Measurements from ENCODE around the gene C4orf54.

C4orf54 gene

GRCh38 chr4:99648321-99648720 is 9.3 kb downstream of the C4orf54 start:
- Histone ChIP-seq H3K79me2 (ENCODE audit: control insufficient read depth, low read length) (no peaks in the 10 kb centered on the region), H3F3A (ENCODE audit: control insufficient read depth, insufficient read depth) (no peaks in the 10 kb centered on the region), H4K20me1 (ENCODE audit: control insufficient read depth, insufficient read depth, low read depth, low read length) (no peaks in the 10 kb centered on the region), H3K36me3 (ENCODE audit: control insufficient read depth, low read length) (no peaks in the 10 kb centered on the region), H3K27ac (ENCODE audit: low read depth, low read length) (no peak overlapping the region), H3K9me2 (replicated peaks; ENCODE audit: control insufficient read depth, low read length) (no peaks in the 10 kb centered on the region), H3K9me3 (ENCODE audit: control insufficient read depth, insufficient read depth, low read length) (no peaks in the 10 kb centered on the region; the same call in 1 of the 2 replicates), H3K4me1 (ENCODE audit: control insufficient read depth, low read length) (no peaks in the 10 kb centered on the region), H3K4me3 (ENCODE audit: low read length) (no peak overlapping the region), H3K27me3 (ENCODE audit: control insufficient read depth, low read length) (0 out of 2 replicates have a peak, but pooled peaks cover 2% of the 10 kb centered on the region), H3K4me2 (ENCODE audit: low read length) (no peak overlapping the region)
- TF ChIP-seq EZH2phosphoT487 (IDR thresholded peaks at IDR 0.05; ENCODE audit: borderline replicate concordance, low read length) (no peak), CTCF (IDR thresholded peaks at IDR 0.05; ENCODE audit: low read depth, low read length, poor library complexity, severe bottlenecking) (no peak)

- no peak for TF ChIP-seq CTCF (IDR thresholded peaks at IDR 0.05; ENCODE audit: low read depth, low read length, poor library complexity, severe bottlenecking)
- TF ChIP-seq EZH2phosphoT487 (IDR thresholded peaks at IDR 0.05; ENCODE audit: borderline replicate concordance, low read length) = no peak
- Histone ChIP-seq H3K79me2 (ENCODE audit: control insufficient read depth, low read length) (no peaks in the 10 kb centered on the region), H3K9me3 (ENCODE audit: control insufficient read depth, insufficient read depth, low read length) (no peaks in the 10 kb centered on the region), H3F3A (ENCODE audit: control insufficient read depth, insufficient read depth) (no peaks in the 10 kb centered on the region), H3K27me3 (ENCODE audit: control insufficient read depth, low read length) (0 out of 2 replicates have a peak, but pooled peaks cover 2% of the 10 kb centered on the region), H3K27ac (ENCODE audit: low read depth, low read length) (no peak overlapping the region), H3K4me3 (ENCODE audit: low read length) (no peak overlapping the region), H3K36me3 (ENCODE audit: control insufficient read depth, low read length) (no peaks in the 10 kb centered on the region), H3K4me1 (ENCODE audit: control insufficient read depth, low read length) (no peaks in the 10 kb centered on the region), H4K20me1 (ENCODE audit: control insufficient read depth, insufficient read depth, low read depth, low read length) (no peaks in the 10 kb centered on the region), H3K4me2 (ENCODE audit: low read length) (no peak overlapping the region), H3K9me2 (replicated peaks; ENCODE audit: control insufficient read depth, low read length) (no peaks in the 10 kb centered on the region)
Measured at GRCh38 chr4:99647071-99647470, 10.6 kb downstream of the C4orf54 start.

- no peak overlapping the region for H3K4me3 ChIP-seq (ENCODE audit: low read length)
- no peak overlapping the region for H3K27ac ChIP-seq (ENCODE audit: low read depth, low read length)
- TF ChIP-seq EZH2phosphoT487 (IDR thresholded peaks at IDR 0.05; ENCODE audit: borderline replicate concordance, low read length) (no peak), CTCF (IDR thresholded peaks at IDR 0.05; ENCODE audit: low read depth, low read length, poor library complexity, severe bottlenecking) (no peak)
- no peaks in the 10 kb centered on the region for H3K9me2 ChIP-seq (replicated peaks; ENCODE audit: control insufficient read depth, low read length)
- H3K9me3 ChIP-seq (ENCODE audit: control insufficient read depth, insufficient read depth, low read length) = no peaks in the 10 kb centered on the region
- no peaks in the 10 kb centered on the region for H3F3A ChIP-seq (ENCODE audit: control insufficient read depth, insufficient read depth)
- H3K36me3 ChIP-seq (ENCODE audit: control insufficient read depth, low read length) = no peaks in the 10 kb centered on the region
- no peaks in the 10 kb centered on the region for H3K4me1 ChIP-seq (ENCODE audit: control insufficient read depth, low read length)
- H3K27me3 ChIP-seq (ENCODE audit: control insufficient read depth, low read length) = 0 out of 2 replicates have a peak, but pooled peaks cover 2% of the 10 kb centered on the region
- no peaks in the 10 kb centered on the region for H4K20me1 ChIP-seq (ENCODE audit: control insufficient read depth, insufficient read depth, low read depth, low read length)
- H3K4me2 ChIP-seq (ENCODE audit: low read length) = no peak overlapping the region
- H3K79me2 ChIP-seq (ENCODE audit: control insufficient read depth, low read length) = no peaks in the 10 kb centered on the region
Measured at GRCh38 chr4:99645638-99646037, 12.0 kb downstream of the C4orf54 start.

Measured in DOHH2 (cell line).